ENCODE results near the gene CORO1C. TPM values are rescaled to one million over a fixed set of nuclear protein-coding genes. Genes with fewer than 3 reads are reported as not detected.

The CORO1C gene
- total and polyA plus RNA-seq, 9 of the 15 experiments (the other 6 are each of a cell fraction or from before 2014, with no cell fraction given) = 55.2 to 280 (median 150) TPM

DNA sequence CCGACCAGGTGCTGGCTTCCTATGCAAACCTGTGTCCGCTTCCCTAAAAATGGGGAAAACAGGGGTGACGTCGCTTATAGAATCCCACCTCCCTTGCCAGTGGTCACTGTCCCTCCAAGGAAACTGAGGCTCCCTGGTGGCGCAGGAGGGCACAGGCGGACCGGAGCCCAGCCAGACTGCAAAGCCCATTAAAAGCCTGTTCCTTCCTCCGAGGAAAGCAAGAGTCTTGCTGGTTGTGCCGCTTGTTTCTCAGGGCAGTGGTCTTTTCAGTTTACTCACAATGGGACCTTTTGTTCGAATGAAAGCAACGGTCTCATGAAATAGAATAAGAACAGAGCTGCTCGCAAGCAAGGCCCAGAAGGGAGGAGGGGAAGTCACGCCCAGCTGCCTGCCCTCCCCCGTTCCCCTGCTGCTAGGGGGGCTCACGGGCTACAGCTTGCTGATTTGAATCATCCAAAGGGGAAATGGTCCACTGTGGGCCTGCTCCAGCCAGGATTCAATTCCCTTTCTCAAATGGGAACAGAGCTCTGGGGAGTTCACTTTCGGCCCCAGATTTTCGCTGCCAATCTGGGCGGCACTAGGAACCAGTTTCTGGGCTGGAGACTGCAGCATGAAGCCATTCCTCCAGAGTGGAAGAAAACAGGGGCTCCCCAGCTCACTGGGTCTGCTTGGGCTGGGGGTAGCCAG lies 93.0 kb downstream of the CORO1C start (continued):
- TF ChIP-seq MGA (IDR thresholded peaks at IDR 0.05) = no peak
- TF ChIP-seq PCBP2 (IDR thresholded peaks at IDR 0.05; ENCODE audit: low read depth, low read length, poor library complexity, severe bottlenecking) = no peak
- no peak for TF ChIP-seq NKRF (IDR thresholded peaks at IDR 0.05; ENCODE audit: borderline replicate concordance)
- TF ChIP-seq GABPB1 (CRISPR knock-in tag; IDR thresholded peaks at IDR 0.05) = no peak
